ENCODE data around the gene TLCD2.

DNA sequence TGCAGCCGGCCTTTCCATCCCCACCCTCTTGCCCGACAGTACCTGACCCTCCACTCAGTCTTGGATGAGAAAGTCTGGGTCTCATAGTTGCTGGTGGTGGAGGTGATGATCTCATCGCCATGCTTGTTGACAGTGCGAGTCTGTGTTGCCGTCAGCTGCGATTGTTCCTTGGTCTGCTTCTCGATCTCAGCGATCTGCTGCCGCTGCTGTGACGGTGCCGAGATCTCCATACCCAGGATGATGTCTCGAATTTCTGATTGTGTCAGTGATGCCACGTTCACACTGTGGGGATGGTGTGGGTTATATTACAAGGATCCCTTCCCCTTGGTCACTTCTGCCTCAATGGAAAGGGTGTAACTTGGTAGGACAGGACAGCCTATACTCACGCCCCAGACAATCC is 56.4 kb downstream of the TLCD2 start:
- TF ChIP-seq, protein P1, sequence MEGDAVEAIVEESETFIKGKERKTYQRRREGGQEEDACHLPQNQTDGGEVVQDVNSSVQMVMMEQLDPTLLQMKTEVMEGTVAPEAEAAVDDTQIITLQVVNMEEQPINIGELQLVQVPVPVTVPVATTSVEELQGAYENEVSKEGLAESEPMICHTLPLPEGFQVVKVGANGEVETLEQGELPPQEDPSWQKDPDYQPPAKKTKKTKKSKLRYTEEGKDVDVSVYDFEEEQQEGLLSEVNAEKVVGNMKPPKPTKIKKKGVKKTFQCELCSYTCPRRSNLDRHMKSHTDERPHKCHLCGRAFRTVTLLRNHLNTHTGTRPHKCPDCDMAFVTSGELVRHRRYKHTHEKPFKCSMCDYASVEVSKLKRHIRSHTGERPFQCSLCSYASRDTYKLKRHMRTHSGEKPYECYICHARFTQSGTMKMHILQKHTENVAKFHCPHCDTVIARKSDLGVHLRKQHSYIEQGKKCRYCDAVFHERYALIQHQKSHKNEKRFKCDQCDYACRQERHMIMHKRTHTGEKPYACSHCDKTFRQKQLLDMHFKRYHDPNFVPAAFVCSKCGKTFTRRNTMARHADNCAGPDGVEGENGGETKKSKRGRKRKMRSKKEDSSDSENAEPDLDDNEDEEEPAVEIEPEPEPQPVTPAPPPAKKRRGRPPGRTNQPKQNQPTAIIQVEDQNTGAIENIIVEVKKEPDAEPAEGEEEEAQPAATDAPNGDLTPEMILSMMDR (IDR thresholded peaks at IDR 0.05), result no peak
- TF ChIP-seq POLR2AphosphoS5 (IDR thresholded peaks at IDR 0.05), result no peak

All from prostate gland (tissue), 2 donors.